Activated T-cell treated with anti-CD3 and anti-CD28 coated beads, Interleukin-2, amount 50 U/mL, for 24 hours (primary cell): ENCODE data around the gene CYRIA.
A peak's percentile ranks its signal among the peaks of the same experiment; 100 is the strongest.

Source experiments
- DNase-seq: peaks from one replicate; pipeline ENCODE4 v3.0.0-alpha.2; 2020
- H3K27ac Mint-ChIP-seq: 2 replicates; pipeline ENCODE4 v1.8.0; 2020; ENCODE audit warnings: mild to moderate bottlenecking, mixed read lengths
- H3K27me3 Mint-ChIP-seq: 2 replicates; pipeline ENCODE4 v1.8.0; 2020; ENCODE audit warnings: mixed read lengths
- H3K36me3 Mint-ChIP-seq: 2 replicates; pipeline ENCODE4 v1.8.0; 2020; ENCODE audit warnings: low read depth, mixed read lengths
- H3K4me1 Mint-ChIP-seq: 2 replicates; pipeline ENCODE4 v1.8.0; 2020; ENCODE audit warnings: low read depth, mixed read lengths
- H3K4me3 Mint-ChIP-seq: 2 replicates; pipeline ENCODE4 v1.8.0; 2020; ENCODE audit warnings: mild to moderate bottlenecking, moderate library complexity, mixed read lengths
- H3K9me3 Mint-ChIP-seq: 2 replicates; pipeline ENCODE4 v1.8.0; 2020; ENCODE audit warnings: mixed read lengths

CYRIA gene

DNA sequence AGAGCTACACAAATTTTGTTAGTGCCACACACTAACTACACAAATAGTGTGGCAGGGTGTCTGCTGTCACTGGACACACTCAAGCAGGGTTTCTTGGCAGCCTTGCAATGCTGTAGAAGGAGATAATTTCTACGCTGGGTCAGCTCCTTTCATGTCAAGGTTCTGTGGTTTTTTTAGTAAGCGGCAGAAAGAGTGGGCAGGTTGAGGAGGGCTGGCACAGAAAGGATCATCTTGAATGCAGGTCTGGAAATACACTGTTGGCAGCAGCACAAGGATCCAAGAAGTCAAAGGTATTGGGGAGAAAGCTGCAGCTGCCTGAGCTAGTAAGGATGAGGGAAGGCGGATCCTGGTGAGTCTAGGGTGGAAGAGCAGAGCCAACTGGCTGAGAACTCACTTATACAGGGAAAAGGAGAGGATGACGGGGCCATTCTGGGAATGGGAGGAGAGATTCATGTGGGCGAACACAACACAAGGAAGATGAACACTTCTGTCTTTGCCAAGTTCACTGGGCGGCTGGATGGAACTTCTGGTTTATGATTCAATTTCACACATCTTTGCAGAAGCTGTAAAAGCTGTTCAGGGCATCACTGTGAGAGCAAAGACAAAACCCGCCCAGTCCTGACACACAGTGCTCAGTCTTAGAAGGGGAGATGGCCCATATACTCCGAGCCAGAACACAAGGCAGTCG is 16.9 kb upstream of the CYRIA start:
- Mint-ChIP-seq H3K27me3 (peaks cover 16% of the 10 kb centered on the region), H3K36me3 (no peaks in the 10 kb centered on the region), H3K4me3 (no peak overlapping the region), H3K9me3 (peaks cover 5% of the 10 kb centered on the region), H3K4me1 (no peaks in the 10 kb centered on the region), H3K27ac (no peak overlapping the region)
- DNase-seq, result no peak

DNA sequence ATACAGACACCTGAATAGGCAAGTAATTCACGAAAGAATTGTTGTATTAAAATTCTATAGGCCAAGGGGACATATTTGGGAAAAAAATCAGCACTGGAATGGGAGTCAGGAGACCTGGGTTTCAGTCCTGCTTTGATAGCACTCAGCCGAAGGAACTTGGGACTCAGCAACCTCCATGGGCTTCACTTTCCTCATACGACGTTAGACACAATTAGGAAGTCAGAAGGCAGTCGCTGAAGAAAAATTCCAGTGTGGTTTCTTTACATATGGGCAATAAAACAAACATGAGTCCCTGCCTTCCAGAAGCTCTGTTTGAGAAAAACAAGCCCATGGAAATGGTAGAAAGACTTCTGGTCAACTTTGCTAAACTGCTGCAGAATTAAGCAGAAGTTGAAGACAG is 15.1 kb upstream of the CYRIA start:
- Mint-ChIP-seq H3K27ac (no peak overlapping the region), H3K4me3 (no peak overlapping the region), H3K9me3 (peaks cover 5% of the 10 kb centered on the region), H3K4me1 (no peaks in the 10 kb centered on the region), H3K36me3 (no peaks in the 10 kb centered on the region), H3K27me3 (peaks cover 18% of the 10 kb centered on the region)
- DNase-seq, result no peak

DNA sequence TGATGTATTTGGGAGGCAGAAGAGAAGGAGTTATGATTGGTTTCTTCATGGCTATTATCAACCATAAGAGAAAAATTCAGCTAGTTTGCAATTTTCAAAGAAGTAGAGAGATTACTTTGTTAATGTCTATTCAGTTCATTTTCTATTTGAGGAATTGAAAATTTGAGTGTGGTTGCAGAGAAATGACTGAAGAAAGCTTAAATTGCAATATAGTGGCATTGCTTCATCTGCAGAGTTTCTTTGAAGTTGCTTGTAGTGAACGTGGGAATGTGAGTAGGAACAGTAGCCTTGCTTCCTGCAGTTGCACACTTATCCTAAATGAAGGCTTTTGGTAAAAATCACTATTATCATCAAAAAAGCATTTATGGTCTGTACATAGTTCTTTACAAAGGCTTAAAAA is 14.7 kb upstream of the CYRIA start:
- Mint-ChIP-seq H3K36me3 (no peaks in the 10 kb centered on the region), H3K9me3 (peaks cover 5% of the 10 kb centered on the region), H3K4me1 (no peaks in the 10 kb centered on the region), H3K4me3 (no peak overlapping the region), H3K27ac (no peak overlapping the region), H3K27me3 (peaks cover 23% of the 10 kb centered on the region)
- DNase-seq, result no peak

DNA sequence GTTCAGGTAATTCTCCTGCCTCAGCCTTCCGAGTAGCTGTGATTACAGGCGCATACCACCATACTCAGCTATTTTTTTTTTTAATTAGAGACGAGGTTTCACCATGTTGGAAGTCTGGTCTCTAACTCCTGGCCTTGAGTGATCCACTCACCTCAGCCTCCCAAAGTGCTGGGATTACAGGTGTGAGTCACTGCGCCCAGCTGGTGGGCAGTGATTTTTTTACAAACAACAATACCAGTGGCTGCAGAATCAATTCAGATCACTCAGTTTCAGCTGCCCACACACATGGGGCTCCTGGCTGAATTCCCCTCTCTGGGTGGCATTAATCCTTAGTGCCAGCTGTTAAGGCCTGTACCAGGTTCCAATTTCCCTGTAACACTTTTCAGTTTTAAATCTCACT is 13.3 kb upstream of the CYRIA start:
- H3K27me3 Mint-ChIP-seq, result peaks cover 27% of the 10 kb centered on the region
- no peak overlapping the region for H3K27ac Mint-ChIP-seq
- H3K4me3 Mint-ChIP-seq, result no peak overlapping the region
- H3K36me3 Mint-ChIP-seq, result no peaks in the 10 kb centered on the region
- peaks cover 5% of the 10 kb centered on the region for H3K9me3 Mint-ChIP-seq
- no peak for DNase-seq
- no peaks in the 10 kb centered on the region for H3K4me1 Mint-ChIP-seq

DNA sequence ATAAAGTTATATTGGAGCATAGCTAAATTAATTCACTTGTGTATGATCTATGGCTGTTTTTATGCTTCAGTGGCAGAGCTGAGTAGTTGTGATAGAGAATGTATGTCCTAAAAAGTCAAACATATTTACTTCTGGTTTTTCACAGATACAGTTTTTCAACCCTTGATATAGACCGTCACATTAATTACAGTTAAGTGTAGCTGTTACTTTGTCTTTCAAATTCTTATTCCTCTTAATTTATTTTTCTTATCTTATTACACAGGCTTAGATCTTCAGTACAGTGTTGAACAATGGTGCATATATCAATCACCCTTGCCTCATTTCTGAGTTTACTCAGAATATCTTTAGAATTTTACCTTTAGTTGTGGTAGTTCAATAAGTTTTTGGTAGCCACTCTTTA is 12.2 kb upstream of the CYRIA start:
- peaks cover 22% of the 10 kb centered on the region for H3K27me3 Mint-ChIP-seq
- no peak for DNase-seq
- H3K36me3 Mint-ChIP-seq, result no peaks in the 10 kb centered on the region
- H3K27ac Mint-ChIP-seq, result no peak overlapping the region
- no peak overlapping the region for H3K4me3 Mint-ChIP-seq
- peaks cover 5% of the 10 kb centered on the region for H3K9me3 Mint-ChIP-seq
- no peaks in the 10 kb centered on the region for H3K4me1 Mint-ChIP-seq

DNA sequence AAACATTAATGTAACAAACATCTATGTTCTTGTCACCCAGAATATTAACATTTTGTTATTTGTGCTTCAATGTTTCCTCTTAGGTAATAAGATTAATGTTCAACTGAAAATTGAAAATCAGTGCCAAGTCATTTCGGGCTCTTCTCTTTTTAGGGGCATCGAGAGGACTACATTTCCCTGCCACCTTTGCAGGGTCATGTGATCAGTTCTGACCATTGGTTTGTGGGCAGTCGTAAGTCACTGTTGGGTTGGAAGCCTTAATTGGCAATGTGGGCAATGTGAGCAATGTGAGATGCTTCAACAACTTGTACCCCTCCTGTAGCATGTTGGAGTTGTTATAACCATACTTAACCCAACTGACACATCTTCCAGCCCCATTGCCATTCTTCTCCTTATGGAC is 10.1 kb upstream of the CYRIA start:
- Mint-ChIP-seq H3K36me3 (no peaks in the 10 kb centered on the region), H3K27ac (no peak overlapping the region), H3K4me1 (no peaks in the 10 kb centered on the region), H3K9me3 (peaks cover 5% of the 10 kb centered on the region), H3K27me3 (peaks cover 13% of the 10 kb centered on the region), H3K4me3 (no peak overlapping the region)
- no peak for DNase-seq

DNA sequence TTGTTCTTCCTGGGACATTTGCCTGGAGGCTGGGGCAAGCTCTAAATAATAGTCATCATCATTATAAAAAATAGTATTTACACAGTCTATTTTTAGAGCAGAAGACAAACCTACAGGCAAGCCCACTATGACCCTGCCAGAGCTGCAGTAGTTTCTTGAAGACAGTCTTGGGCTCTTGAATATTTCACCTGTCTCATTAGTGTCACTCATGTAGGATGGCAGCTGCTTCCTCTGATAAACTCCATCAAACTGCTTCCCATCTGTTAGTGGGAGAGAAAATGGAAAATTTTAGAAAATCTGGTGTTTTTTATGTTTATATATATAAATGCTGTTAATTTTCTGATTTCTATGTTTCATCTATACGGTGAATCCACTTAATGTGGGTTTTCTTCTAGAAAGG is 8.5 kb upstream of the CYRIA start:
- no peak for DNase-seq
- no peaks in the 10 kb centered on the region for H3K36me3 Mint-ChIP-seq
- peaks cover 5% of the 10 kb centered on the region for H3K9me3 Mint-ChIP-seq
- no peak overlapping the region for H3K27ac Mint-ChIP-seq
- peaks cover 18% of the 10 kb centered on the region for H3K27me3 Mint-ChIP-seq
- no peak overlapping the region for H3K4me3 Mint-ChIP-seq
- H3K4me1 Mint-ChIP-seq, result no peaks in the 10 kb centered on the region

DNA sequence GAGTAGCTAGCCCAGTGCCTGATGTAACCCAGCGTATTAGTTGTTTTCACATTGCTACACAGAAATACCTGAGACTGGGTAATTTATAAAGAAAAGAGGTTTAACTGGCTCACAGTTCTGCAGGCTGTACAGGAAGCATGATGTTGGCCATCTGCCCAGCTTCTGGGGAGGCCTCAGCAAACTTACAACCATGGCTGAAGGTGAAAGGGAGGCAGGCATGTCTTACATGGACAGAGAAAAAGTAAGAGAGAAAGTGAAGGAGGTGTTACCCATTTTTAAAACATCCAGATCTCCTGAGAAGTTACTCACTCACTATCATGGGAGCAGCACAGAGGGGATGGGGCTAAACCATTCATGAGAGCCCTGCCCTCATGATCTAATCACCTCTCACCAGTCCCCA is 6.1 kb upstream of the CYRIA start:
- H3K4me1 Mint-ChIP-seq, result peaks cover 2% of the 10 kb centered on the region
- H3K9me3 Mint-ChIP-seq, result no peaks in the 10 kb centered on the region
- H3K36me3 Mint-ChIP-seq, result no peaks in the 10 kb centered on the region
- no peak overlapping the region for H3K4me3 Mint-ChIP-seq
- no peak overlapping the region for H3K27ac Mint-ChIP-seq
- H3K27me3 Mint-ChIP-seq, result peaks cover 35% of the 10 kb centered on the region
- DNase-seq, result no peak

DNA sequence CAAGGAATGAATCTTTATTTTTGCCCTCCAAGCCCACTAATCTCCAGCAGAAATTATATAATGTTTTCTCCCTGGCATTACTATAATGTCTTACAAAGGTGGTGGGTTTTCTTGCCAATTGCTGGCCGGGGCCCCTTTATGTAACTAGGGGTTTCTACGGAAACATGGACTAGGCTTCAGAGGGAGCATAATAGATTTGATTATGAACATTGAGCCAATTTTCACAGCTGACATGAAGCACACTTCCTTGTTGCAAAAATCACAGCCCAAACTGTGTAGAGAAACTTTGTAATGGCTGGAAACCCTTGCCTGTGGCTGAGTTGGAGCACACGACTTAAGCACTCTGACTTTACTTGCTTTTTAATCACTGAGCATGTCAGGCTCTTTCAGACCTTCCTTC is 3.8 kb upstream of the CYRIA start:
- Mint-ChIP-seq H3K4me3 (no peak overlapping the region), H3K27ac (no peak overlapping the region), H3K9me3 (no peaks in the 10 kb centered on the region), H3K27me3 (peaks cover 39% of the 10 kb centered on the region), H3K36me3 (no peaks in the 10 kb centered on the region), H3K4me1 (peaks cover 19% of the 10 kb centered on the region)
- no peak for DNase-seq

DNA sequence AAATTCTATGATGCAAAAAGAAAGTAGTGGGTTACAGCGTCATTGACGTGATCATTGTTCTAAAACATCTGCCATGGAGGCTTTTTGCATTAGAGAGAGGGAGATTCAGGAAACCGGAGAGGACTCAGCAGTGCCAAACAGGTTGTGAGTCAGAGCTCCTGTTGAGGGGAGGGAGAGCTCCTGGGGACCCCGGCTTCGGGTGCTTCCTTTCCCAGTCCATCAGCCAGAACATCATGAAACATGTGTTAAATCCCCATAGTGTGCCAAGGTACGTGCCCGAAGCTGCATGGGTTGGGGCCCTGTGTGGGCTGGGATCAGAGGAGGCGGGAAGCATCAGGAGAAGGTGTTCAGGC is 791 bp upstream of the CYRIA start:
- Mint-ChIP-seq H3K27ac (peak overlapping the region; percentile 81), H3K27me3 (peaks cover 66% of the 10 kb centered on the region)
- peak; percentile 35 for DNase-seq

DNA sequence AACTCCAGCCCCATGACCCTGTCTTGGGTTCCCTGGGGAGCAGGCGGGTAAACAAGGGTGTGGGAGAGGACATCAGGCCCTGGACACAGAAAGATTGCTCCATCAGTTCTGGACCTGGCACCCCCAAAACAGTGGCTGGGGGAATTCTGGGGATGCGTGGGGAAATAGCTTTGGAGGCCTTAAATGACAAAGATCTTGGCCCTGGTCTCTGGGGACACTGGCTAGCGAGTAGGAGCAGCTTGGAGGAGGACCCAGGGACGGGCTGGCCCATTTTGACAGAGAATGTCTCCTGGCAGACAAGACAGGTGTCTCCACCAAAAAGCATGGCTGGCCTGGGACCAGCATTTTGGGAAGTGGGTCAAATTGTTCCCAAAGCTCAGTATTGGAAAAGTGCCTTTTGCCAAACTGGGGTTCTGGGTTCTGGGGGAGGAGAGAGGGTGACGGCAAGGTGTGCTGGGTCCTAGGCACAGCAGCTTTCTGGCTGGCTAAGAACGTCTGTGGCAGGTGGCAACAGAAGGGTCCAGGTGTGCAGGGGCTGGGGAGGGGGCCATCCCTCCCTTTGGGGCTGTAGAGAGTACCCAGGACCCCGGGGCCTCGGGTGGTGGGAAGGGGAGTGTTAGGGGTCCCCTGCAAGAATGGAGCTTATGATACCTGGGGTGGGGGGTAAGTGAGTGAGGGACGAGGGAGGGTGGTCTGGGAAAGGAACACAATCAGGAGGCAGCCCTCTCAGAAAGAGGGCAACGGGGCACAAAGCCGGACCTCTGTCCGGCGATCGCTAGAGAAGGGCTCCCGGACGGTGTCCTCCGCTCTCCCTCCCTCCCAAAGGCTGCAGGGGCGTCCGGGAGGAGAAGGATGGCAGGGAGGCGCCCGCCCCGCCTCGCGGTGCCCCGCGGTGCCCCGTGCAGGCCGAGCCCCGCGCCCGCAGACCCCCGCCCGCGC is 556 bp downstream of the CYRIA start:
- H3K27ac Mint-ChIP-seq, result no peak overlapping the region
- peaks cover 24% of the 10 kb centered on the region for H3K4me1 Mint-ChIP-seq
- no peak for DNase-seq
- peaks cover 73% of the 10 kb centered on the region for H3K27me3 Mint-ChIP-seq
- H3K9me3 Mint-ChIP-seq, result no peaks in the 10 kb centered on the region
- peak overlapping the region; percentile 72 for H3K4me3 Mint-ChIP-seq
- no peaks in the 10 kb centered on the region for H3K36me3 Mint-ChIP-seq

More for the DNA sequence above, 791 bp upstream of the CYRIA start:
- Mint-ChIP-seq H3K4me1 (peaks cover 24% of the 10 kb centered on the region), H3K9me3 (no peaks in the 10 kb centered on the region), H3K4me3 (peak overlapping the region; percentile 72), H3K36me3 (no peaks in the 10 kb centered on the region)

DNA sequence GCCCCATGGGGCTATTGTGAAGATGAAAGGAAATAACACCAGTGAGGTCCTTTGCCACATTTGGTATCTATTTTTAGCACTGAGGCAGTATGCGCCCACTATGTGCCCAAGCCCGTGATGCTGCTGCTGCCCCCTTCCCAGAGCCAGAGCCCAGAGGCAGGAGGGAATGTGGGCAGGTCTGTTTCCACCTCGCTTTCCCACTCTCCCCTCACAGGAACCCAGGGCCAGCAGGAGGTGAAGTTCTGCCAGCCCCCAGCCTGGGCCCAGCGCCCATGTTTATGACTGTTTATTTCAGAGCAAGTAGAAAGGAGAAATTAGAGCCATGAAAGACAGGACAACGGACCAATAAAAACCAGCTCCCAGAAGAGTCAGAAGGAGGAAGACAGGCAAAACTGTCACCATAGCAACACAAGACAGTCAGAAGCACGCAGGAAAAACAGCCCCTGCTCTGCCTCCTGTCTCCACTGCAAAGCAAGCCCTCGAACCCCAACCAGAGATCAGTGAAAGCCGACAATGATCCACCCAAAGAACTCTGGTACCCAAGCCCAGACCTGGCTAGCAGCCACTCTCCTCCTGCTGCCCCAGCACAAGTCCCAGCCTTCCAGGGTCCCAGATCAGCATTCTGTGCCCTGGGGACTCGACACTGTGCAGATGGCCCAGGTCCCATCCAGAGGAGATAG is 1.4 kb downstream of the CYRIA start:
- Mint-ChIP-seq H3K27ac (no peak overlapping the region), H3K4me1 (peaks cover 24% of the 10 kb centered on the region), H3K9me3 (no peaks in the 10 kb centered on the region), H3K36me3 (no peaks in the 10 kb centered on the region), H3K4me3 (peak overlapping the region; percentile 72), H3K27me3 (peaks cover 68% of the 10 kb centered on the region)
- DNase-seq, result no peak

DNA sequence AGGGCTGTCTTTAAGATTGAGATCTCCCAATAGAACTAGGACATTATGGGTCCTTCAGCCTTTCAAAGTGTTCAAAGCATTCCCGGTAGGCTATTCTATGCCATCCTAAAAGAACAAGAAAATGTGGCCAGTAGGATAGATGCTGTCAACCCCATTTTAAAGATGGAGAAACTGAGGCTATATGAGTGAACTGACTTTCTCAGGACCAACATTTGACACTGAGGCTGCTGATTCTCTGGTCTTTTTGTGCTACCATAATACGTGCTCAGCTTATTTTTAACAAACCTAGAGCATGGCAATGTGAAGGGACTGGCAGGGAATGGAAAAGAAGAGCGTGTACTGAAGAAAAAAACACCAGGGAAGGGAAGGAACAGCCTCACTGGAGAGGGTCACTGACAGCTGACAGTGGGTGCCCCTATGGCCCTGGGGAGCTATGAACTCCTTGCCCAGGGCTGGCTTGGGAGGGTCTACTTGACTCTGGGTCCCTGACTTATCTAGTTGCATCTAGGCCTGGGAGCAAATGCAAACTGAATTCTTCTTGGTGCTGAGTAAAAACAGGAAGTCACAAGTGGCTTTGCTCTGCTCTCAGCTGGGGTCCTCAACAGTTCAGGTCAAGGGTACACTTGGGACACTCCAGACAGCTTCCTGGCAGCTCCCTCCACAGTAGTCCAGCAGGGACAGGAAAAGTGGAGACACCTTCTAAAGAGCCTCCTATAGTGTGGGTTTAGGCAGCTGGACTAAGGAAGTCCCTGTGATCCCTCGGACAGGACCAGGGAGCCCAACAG is 2.3 kb downstream of the CYRIA start:
- no peak for DNase-seq
- Mint-ChIP-seq H3K4me3 (peak overlapping the region; percentile 72), H3K27me3 (peaks cover 64% of the 10 kb centered on the region), H3K9me3 (no peaks in the 10 kb centered on the region), H3K4me1 (peaks cover 24% of the 10 kb centered on the region), H3K27ac (no peak overlapping the region), H3K36me3 (no peaks in the 10 kb centered on the region)
